KG1 (cell line): ENCODE data around the gene ATP9B.

Experiments
- DNase-seq: peaks from one replicate; lab custom pipeline; 2025; lab: John Stamatoyannopoulos, UW

ATP9B gene

GRCh38 chr18:79397830-79398761 lies 328.9 kb downstream of the ATP9B start:
- DNase-seq, result no peak

GRCh38 chr18:79399275-79400081 lies 330.3 kb downstream of the ATP9B start:
- DNase-seq, result no peak

- no peak for DNase-seq
Measured at GRCh38 chr18:79400091-79400590, 330.9 kb downstream of the ATP9B start.

- DNase-seq, result no peak
Measured at GRCh38 chr18:79400591-79401381, 331.6 kb downstream of the ATP9B start.

DNA sequence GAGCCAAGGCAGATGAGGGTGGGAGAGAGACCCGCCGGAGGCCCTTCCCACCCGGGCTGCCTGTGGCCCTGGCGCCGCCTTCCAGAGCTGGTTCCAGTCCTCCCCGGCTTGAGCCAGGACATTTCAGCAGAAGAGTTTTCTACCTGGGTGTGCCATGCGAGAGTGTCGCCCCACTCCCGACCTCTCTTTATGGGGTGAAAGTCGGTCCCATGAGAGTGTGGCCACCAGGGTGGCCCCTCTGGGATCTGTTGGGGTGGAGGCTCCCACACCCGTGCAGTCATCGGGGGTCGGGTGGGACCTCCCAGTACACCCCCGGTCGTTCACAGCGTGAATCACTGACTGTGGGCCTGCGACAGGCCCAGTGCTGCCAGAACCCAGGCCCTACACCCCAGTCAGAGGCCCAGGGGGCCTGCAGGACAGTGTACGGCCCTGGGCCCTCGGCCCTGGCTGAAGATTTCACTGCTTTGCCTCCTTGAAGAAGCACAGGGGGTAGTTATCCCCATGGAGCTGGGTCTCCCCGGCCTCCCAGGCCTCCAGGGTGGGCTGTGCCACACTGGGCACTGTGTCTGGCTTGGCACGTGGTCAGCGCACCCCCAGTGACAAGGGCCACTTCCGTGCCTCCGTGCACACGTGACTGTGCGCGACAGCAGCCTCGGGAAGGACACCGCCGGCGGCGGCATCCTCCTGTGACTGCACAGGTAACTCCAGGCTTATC lies 332.5 kb downstream of the ATP9B start:
- DNase-seq, result no peak

DNA sequence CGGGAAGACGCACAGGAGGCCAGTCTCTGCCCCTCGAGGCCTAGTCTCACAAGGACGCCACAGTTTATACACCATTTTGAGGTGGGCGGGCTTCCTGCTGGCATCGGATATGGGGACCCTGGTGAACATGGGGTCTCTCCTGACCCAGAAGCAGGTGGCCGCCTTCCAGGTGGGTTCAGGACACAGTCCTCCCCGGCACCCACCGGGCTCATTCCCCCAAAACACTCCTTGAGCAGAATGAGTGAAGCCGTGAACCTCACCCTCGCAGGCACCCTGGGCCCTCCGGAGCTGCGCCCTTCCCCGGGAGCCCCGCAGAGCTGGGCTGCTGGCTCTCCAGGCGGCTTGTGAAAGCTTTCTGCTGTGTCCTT lies 333.0 kb downstream of the ATP9B start:
- no peak for DNase-seq

DNA sequence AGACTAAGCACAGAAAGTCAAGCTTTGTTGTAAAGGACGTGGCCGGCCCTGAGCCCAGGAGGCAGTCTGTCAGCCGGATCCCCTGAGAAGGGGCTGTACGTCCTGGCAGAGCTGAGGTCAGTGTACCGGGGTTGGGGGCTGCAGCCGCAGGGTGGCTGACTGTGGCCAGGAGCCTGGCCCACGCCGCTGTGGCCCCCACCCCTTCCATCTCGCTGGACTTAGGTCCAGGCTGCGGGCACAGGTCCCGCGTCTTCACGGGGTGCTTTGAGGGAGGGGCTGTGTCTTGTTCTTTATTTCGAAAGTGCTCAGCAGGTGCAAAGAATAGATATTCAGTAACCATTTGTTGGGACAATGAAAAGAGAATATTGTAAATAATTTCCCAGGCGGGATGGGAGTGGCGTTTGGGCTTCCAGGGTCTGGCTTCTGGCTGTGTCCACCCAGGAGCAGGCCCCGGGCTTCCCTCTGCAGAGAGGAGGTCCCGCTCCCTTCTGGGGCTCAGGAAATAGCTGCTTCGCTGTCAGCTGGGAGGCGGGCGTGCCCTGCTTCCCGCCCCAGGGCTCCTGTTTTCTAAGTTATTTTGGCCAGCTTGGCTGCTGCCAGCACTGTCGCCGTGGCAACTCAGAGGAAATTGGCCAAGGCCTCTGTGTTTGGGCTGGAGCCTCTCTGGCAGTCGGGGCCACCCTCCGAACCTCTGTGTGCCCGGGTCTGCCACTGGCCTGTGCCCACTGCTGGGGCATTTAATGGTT lies 334.0 kb downstream of the ATP9B start:
- DNase-seq, result no peak

GRCh38 chr18:79403723-79404566 lies 334.8 kb downstream of the ATP9B start:
- no peak for DNase-seq

- DNase-seq, result no peak
Measured at GRCh38 chr18:79404567-79404910, 335.3 kb downstream of the ATP9B start.

DNA sequence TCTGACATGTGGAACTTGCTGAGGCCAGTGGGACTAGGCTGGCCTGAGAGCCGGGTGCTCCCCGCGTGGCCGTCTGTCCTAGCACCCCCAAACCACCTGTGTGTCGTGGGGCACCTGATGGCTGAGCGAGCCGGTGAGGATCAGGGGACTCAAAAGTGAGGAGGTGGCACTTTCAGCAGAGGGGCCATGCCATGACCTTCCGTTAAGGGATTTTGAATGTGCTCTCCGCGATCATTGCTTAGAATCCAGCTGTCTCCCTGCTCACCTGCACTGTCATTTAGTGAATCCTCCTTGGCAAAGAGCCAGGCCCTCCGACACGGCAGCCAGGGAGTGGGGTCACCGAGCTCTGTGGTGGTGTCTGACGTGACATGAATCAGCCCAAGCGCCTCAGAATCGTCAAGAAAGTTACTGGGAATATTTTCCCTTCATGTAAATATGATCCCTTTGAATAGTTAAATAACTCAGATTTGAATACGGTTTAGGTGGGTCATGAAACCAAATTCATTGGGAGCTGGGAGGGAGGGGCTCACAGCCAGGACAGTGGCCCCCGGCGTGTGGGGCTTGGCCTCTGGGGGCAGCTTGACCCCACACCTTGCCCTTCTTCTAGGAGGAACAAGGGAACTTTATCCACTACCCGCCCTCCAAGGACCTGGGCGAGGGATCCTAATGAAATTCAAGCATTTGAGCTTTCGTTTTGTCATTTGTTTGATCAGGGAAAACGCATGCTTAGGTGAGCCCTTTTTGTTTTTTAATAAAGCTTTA lies 336.0 kb downstream of the ATP9B start:
- no peak for DNase-seq

GRCh38 chr18:79405781-79406575 lies 336.8 kb downstream of the ATP9B start:
- no peak for DNase-seq

GRCh38 chr18:79406708-79407107 lies 337.5 kb downstream of the ATP9B start:
- no peak for DNase-seq

DNA sequence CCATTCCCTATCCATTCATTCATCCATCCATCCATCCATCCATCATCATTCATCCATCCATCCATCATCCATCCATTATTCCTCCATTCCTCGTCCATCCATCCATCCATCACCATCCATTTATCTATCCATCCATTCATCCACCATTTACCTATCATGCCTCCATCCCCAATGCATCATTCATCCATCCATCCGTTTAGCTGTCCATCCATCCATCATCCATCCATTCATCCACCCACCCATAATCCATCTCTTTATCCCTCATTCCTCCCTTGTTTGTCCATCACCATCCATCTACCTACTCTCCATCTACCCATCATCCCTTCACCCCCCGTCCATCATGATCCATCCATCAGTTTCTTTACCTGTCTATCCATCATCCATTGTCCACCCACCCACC lies 340.1 kb downstream of the ATP9B start:
- DNase-seq, result no peak

- DNase-seq, result no peak
Measured at GRCh38 chr18:79410171-79410641, 341.0 kb downstream of the ATP9B start.

GRCh38 chr18:79410731-79411613 lies 341.8 kb downstream of the ATP9B start:
- no peak for DNase-seq

- no peak for DNase-seq
Measured at GRCh38 chr18:79411614-79412526, 342.7 kb downstream of the ATP9B start.
